ENCODE data around the gene NYAP2.

The NYAP2 gene

DNA sequence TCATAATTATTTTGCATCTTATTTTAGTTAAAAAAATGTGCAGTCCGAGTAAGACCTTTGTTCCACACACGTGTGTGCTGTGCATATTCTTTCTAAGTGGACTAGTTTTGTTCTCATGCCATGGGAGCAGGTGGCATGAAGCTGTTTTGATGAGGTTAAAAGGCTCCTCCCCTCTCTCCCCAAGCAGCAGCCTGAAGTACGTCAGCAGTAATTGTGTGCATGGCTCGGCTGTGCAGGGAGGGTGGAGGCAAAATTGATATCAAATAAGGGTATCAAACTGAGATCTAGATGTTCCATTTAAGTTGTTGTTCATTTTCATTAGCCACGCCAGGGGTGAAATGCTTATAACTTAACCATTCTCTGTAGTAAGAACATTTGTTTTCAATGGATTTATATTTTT is at the start of gene NYAP2:
Gene NYAP2, plus strand, starts transcription at position 207 of the 400 bp plus-strand sequence. CDS start 9,171 bp downstream, outside the sequence.
- no peak within 1 kb of the TSS for H3K4me3 ChIP-seq (ENCODE audit: low read depth, low read length)
- TF ChIP-seq, protein P1, sequence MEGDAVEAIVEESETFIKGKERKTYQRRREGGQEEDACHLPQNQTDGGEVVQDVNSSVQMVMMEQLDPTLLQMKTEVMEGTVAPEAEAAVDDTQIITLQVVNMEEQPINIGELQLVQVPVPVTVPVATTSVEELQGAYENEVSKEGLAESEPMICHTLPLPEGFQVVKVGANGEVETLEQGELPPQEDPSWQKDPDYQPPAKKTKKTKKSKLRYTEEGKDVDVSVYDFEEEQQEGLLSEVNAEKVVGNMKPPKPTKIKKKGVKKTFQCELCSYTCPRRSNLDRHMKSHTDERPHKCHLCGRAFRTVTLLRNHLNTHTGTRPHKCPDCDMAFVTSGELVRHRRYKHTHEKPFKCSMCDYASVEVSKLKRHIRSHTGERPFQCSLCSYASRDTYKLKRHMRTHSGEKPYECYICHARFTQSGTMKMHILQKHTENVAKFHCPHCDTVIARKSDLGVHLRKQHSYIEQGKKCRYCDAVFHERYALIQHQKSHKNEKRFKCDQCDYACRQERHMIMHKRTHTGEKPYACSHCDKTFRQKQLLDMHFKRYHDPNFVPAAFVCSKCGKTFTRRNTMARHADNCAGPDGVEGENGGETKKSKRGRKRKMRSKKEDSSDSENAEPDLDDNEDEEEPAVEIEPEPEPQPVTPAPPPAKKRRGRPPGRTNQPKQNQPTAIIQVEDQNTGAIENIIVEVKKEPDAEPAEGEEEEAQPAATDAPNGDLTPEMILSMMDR (IDR thresholded peaks at IDR 0.05; ENCODE audit: low read depth, low read length) = no peak
- no peak for DNase-seq (ENCODE audit: low read depth, low spot score)
- in situ Hi-C loops (cut with HindIII; ENCODE audit: low sequenced_read_pairs) = no loop called here

GRCh38 chr2:225353579-225354085 is 45.9 kb upstream of the NYAP2 start:
- DNase-seq (ENCODE audit: low read depth, low spot score) = no peak
- in situ Hi-C loops (cut with HindIII; ENCODE audit: low sequenced_read_pairs) = no loop called here
- H3K4me3 ChIP-seq (ENCODE audit: low read depth, low read length) = no peak overlapping the region
- TF ChIP-seq, protein P1 (IDR thresholded peaks at IDR 0.05; ENCODE audit: low read depth, low read length) = no peak

GRCh38 chr2:225354281-225354774 is 45.2 kb upstream of the NYAP2 start:
- TF ChIP-seq, protein P1 (IDR thresholded peaks at IDR 0.05; ENCODE audit: low read depth, low read length) = no peak
- H3K4me3 ChIP-seq (ENCODE audit: low read depth, low read length) = no peak overlapping the region
- in situ Hi-C loops (cut with HindIII; ENCODE audit: low sequenced_read_pairs) = no loop called here
- DNase-seq (ENCODE audit: low read depth, low spot score) = peak; percentile 94

DNA sequence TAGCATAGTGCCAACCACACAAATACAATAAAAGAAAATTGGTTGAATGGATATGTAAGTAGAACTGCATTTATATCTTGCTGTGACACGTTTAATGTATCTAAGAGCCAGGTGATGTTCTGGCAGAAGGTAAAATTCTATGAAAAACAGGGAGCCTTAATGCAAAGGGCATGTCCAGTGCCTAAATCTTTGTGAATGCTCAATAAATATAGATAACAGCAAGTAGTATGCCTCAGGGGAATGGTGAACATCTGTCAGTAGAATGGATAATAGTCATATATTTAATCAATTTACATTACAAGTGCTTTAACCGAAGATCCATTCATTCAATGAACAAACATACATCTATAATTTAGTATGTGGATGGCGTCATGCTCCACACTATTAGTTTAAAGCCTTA is 43.7 kb upstream of the NYAP2 start:
- no peak overlapping the region for H3K4me3 ChIP-seq (ENCODE audit: low read depth, low read length)
- in situ Hi-C loops (cut with HindIII; ENCODE audit: low sequenced_read_pairs) = no loop called here
- no peak for DNase-seq (ENCODE audit: low read depth, low spot score)
- TF ChIP-seq, protein P1 (IDR thresholded peaks at IDR 0.05; ENCODE audit: low read depth, low read length) = no peak

DNA sequence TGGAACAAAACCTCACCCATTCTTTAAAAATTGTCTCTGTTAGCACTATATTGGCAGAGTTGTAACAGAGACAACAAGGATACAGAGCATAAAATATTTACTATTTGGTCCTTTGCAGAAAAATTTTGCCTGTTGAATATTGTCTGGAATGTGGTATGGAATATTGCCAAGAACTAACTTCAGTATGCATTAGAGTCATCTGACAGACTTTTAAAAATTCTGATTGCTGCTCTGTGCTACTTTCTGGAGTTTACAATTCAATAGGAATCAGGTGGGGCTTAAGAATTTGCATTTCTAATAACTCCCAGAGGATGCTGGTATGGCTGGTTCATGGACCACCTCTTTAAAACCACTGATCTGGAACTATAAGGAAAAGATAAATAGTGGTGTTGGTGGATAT is 32.8 kb upstream of the NYAP2 start:
- in situ Hi-C loops (cut with HindIII; ENCODE audit: low sequenced_read_pairs) = no loop called here
- H3K4me3 ChIP-seq (ENCODE audit: low read depth, low read length) = no peak overlapping the region
- TF ChIP-seq, protein P1 (IDR thresholded peaks at IDR 0.05; ENCODE audit: low read depth, low read length) = no peak
- DNase-seq (ENCODE audit: low read depth, low spot score) = no peak

DNA sequence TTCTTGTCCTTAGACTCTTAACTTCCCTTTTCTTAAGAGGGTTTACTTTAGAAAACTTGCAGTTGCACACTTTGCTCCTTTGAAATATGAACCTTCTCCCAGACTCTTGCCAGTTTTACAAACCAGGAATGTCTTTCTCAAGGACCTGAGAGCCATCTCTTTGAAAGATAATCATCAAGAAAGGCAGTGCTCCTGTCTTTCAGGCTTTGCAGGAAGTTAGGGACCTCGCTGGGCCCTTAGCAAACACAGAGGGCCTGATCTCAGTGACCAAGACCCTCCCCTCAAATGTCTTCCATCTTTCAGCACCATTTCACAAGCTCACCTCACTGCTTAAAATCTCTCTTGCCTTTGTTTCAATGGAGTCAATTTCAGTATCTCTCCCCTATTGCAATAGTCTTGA is 32.0 kb upstream of the NYAP2 start:
- in situ Hi-C loops (cut with HindIII; ENCODE audit: low sequenced_read_pairs) = no loop called here
- H3K4me3 ChIP-seq (ENCODE audit: low read depth, low read length) = no peak overlapping the region
- TF ChIP-seq, protein P1 (IDR thresholded peaks at IDR 0.05; ENCODE audit: low read depth, low read length) = no peak
- DNase-seq (ENCODE audit: low read depth, low spot score) = peak; percentile 19

Data from astrocyte of the spinal cord (primary cell).